GM18511 (cell line): ENCODE data around the gene KLHDC3.
"Not testable (repeated sequence)": the region's sequence is repeated elsewhere in the genome, so short reads cannot be mapped to it uniquely, and the experiment has no call there.

ENCODE experiments used
- ATAC-seq: cut with Tn5 transposase; IDR thresholded peaks from one replicate; pipeline ENCODE4 v1.9.1; 2021; ENCODE audit warnings: mild to moderate bottlenecking, moderate library complexity; ENCODE audit not compliant: unreplicated experiment

KLHDC3 gene

DNA sequence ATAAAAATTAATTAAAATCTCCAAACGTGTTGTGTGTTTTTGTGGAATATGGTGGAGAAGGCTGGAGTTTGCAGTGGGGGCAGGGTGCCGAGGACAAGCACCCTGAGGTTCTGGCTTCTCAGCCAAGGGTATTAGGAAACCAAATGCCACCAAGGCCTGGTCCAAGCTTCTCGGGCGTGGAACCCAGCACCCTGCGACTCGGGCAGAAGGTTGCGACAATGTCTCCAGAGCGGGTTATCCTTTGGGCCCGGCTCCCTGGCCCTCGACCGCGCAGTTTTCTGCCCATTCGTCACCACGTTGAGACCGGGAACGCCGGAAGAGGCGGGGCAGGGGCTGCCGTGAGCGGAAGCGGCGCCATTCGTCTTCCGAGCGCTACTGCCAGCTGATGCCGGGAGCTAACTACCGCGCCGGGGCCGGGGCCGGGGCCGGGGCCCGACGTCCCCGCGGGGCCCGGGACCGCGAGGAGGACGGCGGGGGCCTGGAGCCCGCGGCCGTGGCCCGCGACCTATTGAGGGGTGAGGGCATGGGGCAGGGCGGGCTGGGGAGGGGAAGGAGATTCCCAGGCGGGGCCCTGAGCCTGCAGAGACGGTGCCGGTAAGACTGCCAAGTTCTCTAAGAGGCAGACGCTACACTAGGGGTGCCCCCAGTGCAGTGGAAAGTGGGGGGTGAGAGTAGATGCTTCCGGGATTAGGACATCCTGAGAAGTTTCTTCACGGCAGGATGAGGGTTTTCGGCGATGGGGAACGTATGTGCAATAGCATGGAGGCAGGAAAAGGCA, 7.4 kb downstream of the KLHDC3 start, which contains the start of gene RRP36:
Gene RRP36, plus strand, starts transcription at position 354 of the 778 bp plus-strand sequence. Its CDS starts 32 bp downstream, at position 386.
- ATAC-seq, result peak; percentile 83

GRCh38 chr6:43024436-43024835, 10.4 kb downstream of the KLHDC3 start:
- no peak for ATAC-seq

GRCh38 chr6:43026365-43026764, 12.3 kb downstream of the KLHDC3 start:
- ATAC-seq, result no peak

DNA sequence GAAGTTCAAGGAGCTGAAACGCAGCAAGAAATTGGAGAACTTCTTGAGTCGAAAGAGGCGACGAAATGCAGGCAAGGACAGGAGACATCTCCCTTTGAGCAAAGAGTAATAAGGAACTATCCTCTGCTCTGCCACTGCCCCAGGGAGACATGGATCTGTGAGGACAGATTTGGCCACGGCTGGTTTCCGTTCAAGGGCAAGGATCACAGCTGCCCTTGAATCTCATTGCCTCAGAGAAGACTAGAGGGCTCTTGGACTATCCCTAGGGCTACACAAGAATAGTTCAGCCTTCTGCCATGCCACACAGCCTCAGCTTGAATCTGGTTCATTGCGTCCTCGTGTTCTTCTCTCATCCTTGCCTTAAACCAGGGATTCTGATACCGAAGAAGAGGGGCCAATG, 15.1 kb downstream of the KLHDC3 start:
- ATAC-seq, result no peak

- no peak for ATAC-seq
Observed at GRCh38 chr6:43032326-43032725, 18.3 kb downstream of the KLHDC3 start.

DNA sequence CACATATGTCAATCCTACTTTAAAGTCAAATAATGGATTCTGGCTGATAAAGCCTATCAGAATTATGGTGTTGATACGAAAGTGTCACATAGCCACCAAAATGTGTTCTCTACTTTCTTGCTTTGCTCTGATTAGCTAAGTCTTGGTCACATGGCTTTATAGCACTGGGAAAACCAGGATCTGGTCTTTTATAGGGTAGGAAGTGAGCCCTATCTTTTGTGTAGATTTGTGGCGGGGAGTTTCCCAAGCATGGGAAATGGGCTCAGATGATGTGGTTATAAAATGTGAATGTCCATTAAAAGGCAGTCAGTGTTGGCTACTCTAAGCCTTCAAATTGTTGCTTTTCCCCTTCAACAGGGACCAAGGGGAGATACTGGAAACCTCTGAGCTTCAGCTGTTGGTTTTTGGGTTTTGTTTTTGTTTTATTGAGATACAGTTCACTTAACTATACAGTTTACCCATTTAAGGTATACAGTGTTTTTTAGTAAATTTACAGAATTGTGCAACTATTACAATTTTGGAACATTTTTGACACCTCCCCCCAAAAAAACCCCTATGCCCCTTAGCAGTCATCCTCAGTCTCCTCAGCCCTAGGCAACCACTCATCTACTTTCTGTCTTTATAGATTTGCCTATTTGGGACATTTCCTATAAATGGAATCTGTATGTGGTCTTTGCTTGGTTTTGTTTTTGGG, 19.6 kb downstream of the KLHDC3 start:
- no peak for ATAC-seq

DNA sequence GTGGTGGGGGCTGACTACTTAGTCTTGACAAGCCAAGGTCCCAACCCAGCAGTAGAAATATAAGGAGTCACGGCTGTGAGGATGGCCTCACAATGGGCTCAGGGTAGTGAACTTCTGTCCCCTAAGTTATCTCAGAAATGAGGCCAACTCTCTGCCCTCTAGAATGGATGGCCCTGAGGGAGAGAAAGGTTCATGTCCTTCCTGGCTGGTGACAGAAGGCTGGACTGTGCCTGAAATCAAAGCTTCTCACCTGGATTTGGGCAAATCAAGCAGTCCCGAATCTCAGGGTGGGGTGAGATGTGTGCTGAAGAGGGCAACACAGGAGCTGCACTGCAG, 20.1 kb downstream of the KLHDC3 start:
- ATAC-seq, result no peak

- no peak for ATAC-seq
Observed at GRCh38 chr6:43035495-43036194, 21.6 kb downstream of the KLHDC3 start.

- ATAC-seq, result no peak
Observed at GRCh38 chr6:43036712-43037111, 22.7 kb downstream of the KLHDC3 start.

DNA sequence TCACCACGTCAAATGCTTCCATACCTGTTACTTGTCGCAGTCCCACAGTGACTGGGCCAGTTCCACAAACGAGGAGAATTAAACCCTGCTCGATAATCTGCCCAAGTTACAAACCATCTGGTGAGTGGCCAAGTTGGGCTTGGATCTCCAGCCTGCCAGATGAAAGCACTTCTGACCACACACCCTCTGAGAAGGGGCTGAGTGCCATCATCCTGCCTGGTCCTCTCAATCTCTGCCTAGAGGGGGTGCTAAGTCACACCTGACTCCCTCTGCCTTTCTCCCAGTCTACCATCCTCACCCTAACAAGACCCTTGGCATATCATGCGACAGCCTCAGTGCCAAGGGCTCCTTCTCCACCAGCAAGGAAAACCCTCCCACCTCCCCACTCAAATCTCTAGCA, 23.1 kb downstream of the KLHDC3 start:
- ATAC-seq, result no peak

GRCh38 chr6:43037706-43038105, 23.7 kb downstream of the KLHDC3 start:
- no peak for ATAC-seq

- ATAC-seq, result no peak
Observed at GRCh38 chr6:43038727-43039126, 24.7 kb downstream of the KLHDC3 start.

GRCh38 chr6:43040542-43041257, 26.7 kb downstream of the KLHDC3 start:
- no peak for ATAC-seq

DNA sequence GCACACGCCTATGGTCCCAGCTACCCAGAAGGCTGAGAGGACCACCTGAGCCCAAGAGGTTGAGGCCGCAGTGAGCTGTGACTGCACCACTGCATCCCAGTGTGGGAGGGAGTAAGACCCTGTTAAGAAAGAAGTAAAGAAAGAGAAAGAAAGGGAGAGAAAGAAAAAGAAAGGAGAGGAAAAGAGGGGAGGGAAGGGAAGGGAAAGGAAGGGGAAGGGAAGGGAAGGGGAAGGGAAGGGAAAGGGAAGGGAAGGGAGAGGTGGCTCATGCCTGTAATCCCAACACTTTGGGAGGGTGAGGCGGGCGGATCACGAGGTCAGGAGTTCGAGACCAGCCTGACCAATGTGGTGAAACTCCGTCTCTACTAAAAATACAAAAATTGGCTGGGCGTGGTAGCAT, 27.4 kb downstream of the KLHDC3 start:
- ATAC-seq, result not testable (repeated sequence)

DNA sequence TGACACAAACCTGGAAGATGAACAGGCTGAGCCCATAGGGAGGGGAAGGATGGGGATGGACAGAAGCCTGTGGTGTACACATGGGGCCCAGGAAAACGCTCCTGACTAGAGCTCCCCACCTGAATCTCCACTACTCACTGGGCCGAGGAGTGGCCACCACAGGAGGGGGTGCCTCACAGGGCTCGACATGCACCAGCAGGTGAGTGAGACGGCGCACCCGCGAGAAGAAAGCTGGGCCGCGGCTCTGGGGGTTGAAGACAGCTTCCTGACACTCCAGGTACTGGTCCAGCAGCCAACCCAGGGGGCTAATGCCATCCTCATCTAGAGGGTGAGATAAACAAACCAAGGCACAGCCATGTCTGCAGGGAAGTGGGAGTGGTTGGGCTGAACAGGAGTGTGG, 29.3 kb downstream of the KLHDC3 start:
- no peak for ATAC-seq

GRCh38 chr6:43045371-43045930, 31.4 kb downstream of the KLHDC3 start:
- no peak for ATAC-seq

- ATAC-seq, result no peak
Observed at GRCh38 chr6:43047998-43048397, 33.9 kb downstream of the KLHDC3 start.

- ATAC-seq, result no peak
Observed at GRCh38 chr6:43050981-43051380, 36.9 kb downstream of the KLHDC3 start.

- no peak for ATAC-seq
Observed at GRCh38 chr6:43052225-43052841, 38.3 kb downstream of the KLHDC3 start.

DNA sequence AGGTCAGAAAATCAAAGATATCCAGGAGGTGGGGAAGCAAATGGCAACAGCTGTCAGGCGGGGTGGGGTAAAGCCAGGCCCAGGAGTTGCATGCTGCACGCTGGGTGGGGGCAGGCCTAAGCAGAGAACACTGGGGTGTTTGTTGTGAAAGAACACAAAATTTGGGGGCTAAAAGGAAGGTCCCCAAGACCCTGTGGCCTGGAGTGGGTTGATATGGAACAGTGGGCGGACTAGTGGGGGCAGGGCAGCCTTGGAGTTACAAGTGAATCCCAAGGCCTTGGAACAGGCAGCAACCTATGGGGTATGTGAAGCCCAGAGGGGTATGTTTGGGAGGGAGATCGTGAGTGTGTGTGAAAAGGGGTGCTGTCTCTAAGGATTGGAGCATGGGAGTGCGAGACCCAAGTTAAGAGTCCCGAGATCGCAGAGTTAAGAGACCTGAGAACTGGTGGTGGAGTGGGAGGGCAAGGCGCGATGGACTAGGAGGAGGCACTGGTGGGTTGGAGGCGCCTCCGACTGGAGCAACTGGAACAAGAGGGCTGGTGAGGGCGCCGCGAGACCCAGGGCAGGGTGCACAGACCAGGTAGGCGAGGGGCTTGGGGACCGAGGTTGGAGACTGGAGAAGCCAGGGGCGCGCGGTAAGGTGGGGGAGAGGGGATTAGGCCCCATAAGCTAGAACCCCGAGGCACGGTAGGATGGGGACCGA, 38.9 kb downstream of the KLHDC3 start:
- peak; percentile 20 for ATAC-seq
